Activated CD8-positive, alpha-beta T cell treated with anti-CD3 and anti-CD28 coated beads for 36 hours (primary cell): ENCODE results near the gene IFI44L. TPM values are rescaled to one million over a fixed set of nuclear protein-coding genes. Genes with fewer than 3 reads are reported as not detected.
A peak's percentile ranks its signal among the peaks of the same experiment; 100 is the strongest.

Experiments
- ATAC-seq: fragments of 200-7000 bp; cut with Tn5 transposase; one replicate; pipeline ENCODE4 v1.10.0; 2021; ENCODE audit warnings: mild to moderate bottlenecking, moderate library complexity
- CTCF ChIA-PET: fragments of 350-600 bp; sonication (Branson Sonifier 250); formaldehyde crosslinking; loops from one replicate; lab custom pipeline; 2021; ENCODE audit warnings: antibody characterized with exemption; lab: Charles Lee
- POLR2A ChIA-PET: fragments of 350-600 bp; sonication (Branson Sonifier 250); formaldehyde crosslinking; loops from one replicate; lab custom pipeline; 2021; ENCODE audit warnings: antibody characterized with exemption; lab: Charles Lee
- DNase-seq: peaks from one replicate; pipeline ENCODE4 v3.0.0-alpha.2; 2020
- H3K27ac Mint-ChIP-seq: one replicate; pipeline ENCODE4 v1.8.0; 2021; ENCODE audit warnings: mild to moderate bottlenecking, mixed read lengths
- H3K27me3 Mint-ChIP-seq: one replicate; pipeline ENCODE4 v1.8.0; 2021; ENCODE audit warnings: mixed read lengths
- H3K36me3 Mint-ChIP-seq: one replicate; pipeline ENCODE4 v1.8.0; 2021; ENCODE audit warnings: low read depth, mixed read lengths
- H3K4me1 Mint-ChIP-seq: one replicate; pipeline ENCODE4 v1.8.0; 2021; ENCODE audit warnings: low read depth, mixed read lengths
- H3K4me3 Mint-ChIP-seq: one replicate; pipeline ENCODE4 v1.8.0; 2021; ENCODE audit warnings: mild to moderate bottlenecking, moderate library complexity, mixed read lengths
- H3K9me3 Mint-ChIP-seq: one replicate; pipeline ENCODE4 v1.8.0; 2021; ENCODE audit warnings: mixed read lengths
- CTCF ChIP-seq: fragments of 200-600 bp; IDR thresholded peaks from one replicate; pipeline ENCODE4 v1.8.0; 2022; ENCODE audit warnings: antibody characterized with exemption, mild to moderate bottlenecking
- intact Hi-C: fragments of 100-400 bp; cut with micrococcal nuclease; formaldehyde crosslinking; loops from one replicate; pipeline ENCODE4 v1.10.0; 2022
- total RNA-seq, 2 experiments: library from RNA; stranded (reverse); gene quantifications; one replicate each; pipeline ENCODE4 v1.2.3, GENCODE V29; 2021

Gene IFI44L
- total RNA-seq, 2 experiments from 2014 or later = 22.4 to 22.5 TPM

GRCh38 chr1:78676347-78676982 lies 56.2 kb downstream of the IFI44L start:
- Mint-ChIP-seq H3K4me1 (peaks cover 4% of the 10 kb centered on the region), H3K36me3 (no peaks in the 10 kb centered on the region), H3K27me3 (peaks cover 4% of the 10 kb centered on the region), H3K27ac (no peak overlapping the region), H3K9me3 (no peaks in the 10 kb centered on the region), H3K4me3 (no peak overlapping the region)
- ATAC-seq (peak; percentile 34), DNase-seq (peak; percentile 77)
- ChIA-PET CTCF (interaction anchor here (0.7 to 5.1 kb wide), 19 partner anchors 9 to 548 kb away, joined by 3 to 89 read pairs (median 5); partner anchors contain the start of genes IFI44 and IFI44L), POLR2A (interaction anchor here (1.0 kb wide), 1 partner anchor 29 kb away, joined by 3 read pairs; no protein-coding TSS in a partner anchor)
- peak; percentile 83 for TF ChIP-seq CTCF
- intact Hi-C loops = loop anchor here (1.0 to 10.0 kb wide), 2 partner anchors 59 to 532 kb away; no protein-coding TSS in a partner anchor

- H3K4me3 Mint-ChIP-seq = no peak overlapping the region
- peaks cover 4% of the 10 kb centered on the region for H3K4me1 Mint-ChIP-seq
- H3K36me3 Mint-ChIP-seq = no peaks in the 10 kb centered on the region
- ATAC-seq (no peak), DNase-seq (no peak)
- no peak overlapping the region for H3K27ac Mint-ChIP-seq
- intact Hi-C loops = loop anchor here (1.0 to 10.0 kb wide), 2 partner anchors 60 to 532 kb away; no protein-coding TSS in a partner anchor
- CTCF ChIA-PET = interaction anchor here (1.1 to 2.0 kb wide), 5 partner anchors 50 to 532 kb away, joined by 3 to 18 read pairs (median 5); partner anchors contain the start of gene IFI44L
- H3K27me3 Mint-ChIP-seq = peaks cover 4% of the 10 kb centered on the region
- TF ChIP-seq CTCF = no peak
- POLR2A ChIA-PET = no interaction called here
- no peaks in the 10 kb centered on the region for H3K9me3 Mint-ChIP-seq
Observed at GRCh38 chr1:78676993-78677392, 56.7 kb downstream of the IFI44L start.

GRCh38 chr1:78677788-78678187 lies 57.5 kb downstream of the IFI44L start:
- no peak overlapping the region for H3K4me3 Mint-ChIP-seq

GRCh38 chr1:78678324-78678723 lies 58.1 kb downstream of the IFI44L start:
- Mint-ChIP-seq H3K9me3 (no peaks in the 10 kb centered on the region), H3K4me1 (peaks cover 4% of the 10 kb centered on the region), H3K27me3 (peaks cover 4% of the 10 kb centered on the region), H3K27ac (no peak overlapping the region), H3K36me3 (no peaks in the 10 kb centered on the region), H3K4me3 (no peak overlapping the region)
- DNase-seq (peak; percentile 41), ATAC-seq (peak; percentile 62)
- intact Hi-C loops = loop anchor here (10.0 kb wide), 1 partner anchor 534 kb away; no protein-coding TSS in a partner anchor
- CTCF ChIA-PET = interaction anchor here (1.1 to 2.0 kb wide), 5 partner anchors 51 to 534 kb away, joined by 3 to 18 read pairs (median 5); partner anchors contain the start of gene IFI44L
- POLR2A ChIA-PET = interaction anchor here (0.6 kb wide), 1 partner anchor 19 kb away, joined by 4 read pairs; no protein-coding TSS in a partner anchor
- no peak for TF ChIP-seq CTCF

More at GRCh38 chr1:78677788-78678187, 57.5 kb downstream of the IFI44L start:
- intact Hi-C loops = loop anchor here (10.0 kb wide), 1 partner anchor 533 kb away; no protein-coding TSS in a partner anchor
- DNase-seq (no peak), ATAC-seq (no peak)
- no peaks in the 10 kb centered on the region for H3K9me3 Mint-ChIP-seq
- TF ChIP-seq CTCF = no peak
- peaks cover 4% of the 10 kb centered on the region for H3K4me1 Mint-ChIP-seq
- H3K36me3 Mint-ChIP-seq = no peaks in the 10 kb centered on the region
- no peak overlapping the region for H3K27ac Mint-ChIP-seq
- POLR2A ChIA-PET = interaction anchor here (0.6 kb wide), 1 partner anchor 20 kb away, joined by 4 read pairs; no protein-coding TSS in a partner anchor
- peaks cover 4% of the 10 kb centered on the region for H3K27me3 Mint-ChIP-seq
- CTCF ChIA-PET = interaction anchor here (1.1 to 2.0 kb wide), 5 partner anchors 50 to 533 kb away, joined by 3 to 18 read pairs (median 5); partner anchors contain the start of gene IFI44L
